Neuron (in vitro differentiated cells): Measurements from ENCODE around the gene FUBP3.
"Not testable (repeated sequence)": the region's sequence is repeated elsewhere in the genome, so short reads cannot be mapped to it uniquely, and the experiment has no call there.

Source experiments
- H2AFZ ChIP-seq: one replicate; pipeline ENCODE4 v1.6.1; 2013; ENCODE audit warnings: low read depth, mild to moderate bottlenecking, inconsistent platforms, low read length, moderate library complexity
- H3K27me3 ChIP-seq: one replicate; pipeline ENCODE4 v1.6.1; 2013; ENCODE audit warnings: low read length; ENCODE audit not compliant: insufficient read depth
- H3K36me3 ChIP-seq: one replicate; pipeline ENCODE4 v1.6.1; 2013; ENCODE audit warnings: low read length; ENCODE audit not compliant: insufficient read depth
- H3K4me1 ChIP-seq: one replicate; pipeline ENCODE4 v1.6.1; 2013; ENCODE audit warnings: low read length; ENCODE audit not compliant: insufficient read depth
- H3K4me3 ChIP-seq: 2 replicates; pipeline ENCODE4 v1.5.1; 2013; ENCODE audit warnings: mild to moderate bottlenecking, low read length, moderate library complexity
- H3K9me3 ChIP-seq: one replicate; pipeline ENCODE4 v1.6.1; 2013; ENCODE audit warnings: low read length

The FUBP3 gene

DNA sequence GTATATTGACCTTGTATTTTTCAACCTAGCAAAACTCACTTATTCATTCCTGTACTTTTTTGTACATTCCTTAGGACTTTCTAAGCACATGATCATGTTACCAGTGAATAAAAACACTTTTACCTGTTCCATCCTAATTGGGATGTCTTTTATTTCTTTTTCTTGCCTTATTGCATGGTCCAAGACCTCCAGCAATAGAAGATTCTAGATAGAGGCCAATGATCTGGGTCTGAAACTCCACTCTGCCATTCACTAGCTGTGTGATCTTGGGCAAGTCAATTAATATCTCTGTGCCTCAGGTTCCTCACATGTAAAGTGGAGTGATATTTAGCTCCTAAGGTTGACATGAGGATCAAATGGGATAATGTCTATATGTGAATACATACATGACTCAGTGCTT, 105.7 kb downstream of the FUBP3 start:
- no peaks in the 10 kb centered on the region for H3K27me3 ChIP-seq
- peaks cover 6% of the 10 kb centered on the region for H3K9me3 ChIP-seq
- peaks cover 8% of the 10 kb centered on the region for H3K4me1 ChIP-seq
- H2AFZ ChIP-seq: no peak overlapping the region
- no peak overlapping the region for H3K4me3 ChIP-seq
- H3K36me3 ChIP-seq: no peaks in the 10 kb centered on the region

DNA sequence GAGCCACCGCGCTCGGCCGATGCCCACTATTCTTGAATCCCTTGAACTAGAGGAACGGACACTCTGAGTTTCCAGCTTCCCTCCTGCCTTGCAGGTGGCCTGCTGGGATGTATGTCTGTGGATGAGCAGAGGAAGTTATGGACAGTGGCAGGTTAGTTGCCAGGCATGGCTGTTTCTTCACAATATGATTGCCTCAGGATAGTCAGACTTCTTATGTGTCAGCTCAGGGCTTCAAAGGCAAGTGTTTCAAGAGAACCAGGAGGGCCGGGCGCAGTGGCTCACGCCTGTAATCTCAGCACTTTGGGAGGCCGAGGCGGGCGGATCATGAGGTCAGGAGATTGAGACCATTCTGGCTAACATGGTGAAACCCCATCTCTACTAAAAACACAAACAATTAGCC, 106.6 kb downstream of the FUBP3 start:
- H3K4me3 ChIP-seq, H3K27me3 ChIP-seq, H3K36me3 ChIP-seq: not testable (repeated sequence)

DNA sequence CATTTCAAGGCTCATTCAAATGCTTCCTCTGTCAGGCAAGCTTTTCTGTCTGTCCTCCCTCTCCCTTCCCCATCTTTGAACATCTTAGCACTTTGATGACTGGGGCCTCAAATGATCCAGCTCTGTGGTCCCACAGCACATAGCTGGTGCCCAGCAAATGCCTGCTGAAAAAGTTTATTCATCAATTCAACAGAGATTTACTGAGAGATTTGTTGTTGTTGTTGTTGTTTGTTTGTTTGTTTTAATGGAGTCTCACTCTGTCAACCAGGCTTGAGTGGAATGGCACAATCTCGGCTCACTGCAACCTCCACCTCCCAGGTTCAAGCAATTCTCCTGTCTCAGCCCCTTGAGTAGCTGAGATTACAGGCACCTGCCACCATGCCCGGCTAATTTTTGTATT, 108.2 kb downstream of the FUBP3 start:
- Histone ChIP-seq H3K27me3 (no peaks in the 10 kb centered on the region), H3K36me3 (no peaks in the 10 kb centered on the region), H3K4me3 (no peak overlapping the region), H3K9me3 (peaks cover 6% of the 10 kb centered on the region), H2AFZ (no peak overlapping the region), H3K4me1 (peaks cover 2% of the 10 kb centered on the region)

More for the DNA sequence above, 106.6 kb downstream of the FUBP3 start:
- H2AFZ ChIP-seq, H3K4me1 ChIP-seq, H3K9me3 ChIP-seq: not testable (repeated sequence)
